TTC549 (cell line): ENCODE results near the gene DLX4.

Experiments
- FAIRE-seq: peaks from 2 replicates; lab custom pipeline; 2012; peaks lifted over from hg19 to GRCh38; lab: Jason Lieb, UNC

Gene DLX4

DNA sequence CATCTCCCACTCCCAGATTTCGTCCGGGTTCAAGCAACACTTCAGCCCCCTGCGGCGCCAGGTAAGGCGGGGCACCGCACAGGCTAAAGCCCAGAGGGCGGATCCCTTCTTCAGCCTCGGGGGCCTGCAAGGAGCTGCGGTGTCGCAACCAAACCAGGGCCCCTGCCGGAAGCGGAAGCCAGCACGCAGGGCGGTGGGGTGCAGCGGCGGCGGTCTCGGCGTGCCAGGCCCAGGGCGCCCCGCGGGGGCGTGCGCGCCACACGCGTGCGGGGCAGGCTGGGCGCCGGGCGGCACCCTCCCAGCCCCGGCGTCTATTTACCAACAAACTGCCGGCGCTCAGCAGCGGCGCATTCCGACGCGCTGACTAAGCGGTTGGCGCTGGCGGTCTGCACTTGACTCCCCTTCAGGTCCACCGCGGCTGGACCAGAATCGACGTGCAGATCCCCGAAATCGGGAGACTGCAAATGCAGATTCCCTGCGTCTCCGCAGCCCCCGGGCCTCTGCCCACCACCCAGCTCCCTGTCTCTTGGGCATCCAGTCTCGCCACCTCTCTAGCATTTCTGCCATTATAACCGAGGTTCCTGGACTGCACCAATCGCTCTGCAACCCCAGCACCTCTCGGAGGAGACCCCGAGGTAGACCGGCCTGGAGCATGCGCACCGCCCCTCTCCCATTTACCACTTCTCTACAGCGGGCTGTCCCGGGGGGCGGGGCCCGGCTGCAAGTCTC is 421 bp upstream of the DLX4 start:
- no peak for FAIRE-seq

DNA sequence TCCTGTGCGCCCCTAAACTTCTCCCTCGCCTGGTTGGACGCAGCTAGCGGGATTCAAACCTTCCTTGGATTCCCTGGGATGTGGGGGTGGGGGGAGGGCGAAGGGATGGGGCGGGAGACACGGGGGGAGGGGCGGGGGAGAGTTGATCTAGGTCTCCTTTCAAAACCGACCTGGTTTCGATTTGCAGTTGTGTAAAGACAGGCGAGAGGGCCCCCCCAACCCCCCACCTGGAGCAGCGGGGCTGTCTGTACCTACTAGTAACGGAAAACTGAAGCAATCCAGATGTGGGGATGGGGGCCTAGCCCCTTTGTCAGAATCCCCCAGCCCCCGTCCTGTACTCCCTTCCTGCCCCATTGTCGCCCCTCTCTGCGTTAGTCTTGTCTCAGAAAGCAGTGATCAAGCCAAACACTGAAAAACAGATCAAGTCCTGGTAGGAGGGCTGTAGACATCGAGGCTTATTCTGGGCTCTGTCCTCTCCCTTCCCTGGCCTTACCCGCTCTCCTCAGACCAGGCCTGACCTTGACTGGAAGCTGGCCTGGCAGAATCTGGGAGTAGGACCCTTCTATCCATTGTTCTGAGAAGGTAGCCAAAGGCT is 902 bp downstream of the DLX4 start:
- FAIRE-seq: no peak

DNA sequence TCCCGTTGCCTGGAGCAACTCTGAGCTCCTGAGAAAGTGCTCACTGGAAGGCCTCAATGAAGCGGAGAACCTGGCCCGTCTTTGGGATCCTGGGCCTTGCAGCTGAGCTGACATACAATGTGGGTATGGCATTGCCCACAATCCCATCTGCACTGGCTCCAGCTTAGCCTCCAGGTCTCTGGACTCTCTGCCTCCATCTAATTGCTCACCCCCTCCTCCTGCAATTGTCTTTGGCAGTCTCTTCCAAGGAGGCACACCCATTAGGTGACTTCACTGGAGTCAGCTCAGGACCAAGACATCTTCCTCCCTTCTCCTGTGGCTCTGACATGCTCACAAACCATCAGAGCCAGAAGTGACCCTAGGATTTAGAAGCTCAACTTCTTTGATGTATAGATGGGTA is 1.5 kb downstream of the DLX4 start:
- no peak for FAIRE-seq

DNA sequence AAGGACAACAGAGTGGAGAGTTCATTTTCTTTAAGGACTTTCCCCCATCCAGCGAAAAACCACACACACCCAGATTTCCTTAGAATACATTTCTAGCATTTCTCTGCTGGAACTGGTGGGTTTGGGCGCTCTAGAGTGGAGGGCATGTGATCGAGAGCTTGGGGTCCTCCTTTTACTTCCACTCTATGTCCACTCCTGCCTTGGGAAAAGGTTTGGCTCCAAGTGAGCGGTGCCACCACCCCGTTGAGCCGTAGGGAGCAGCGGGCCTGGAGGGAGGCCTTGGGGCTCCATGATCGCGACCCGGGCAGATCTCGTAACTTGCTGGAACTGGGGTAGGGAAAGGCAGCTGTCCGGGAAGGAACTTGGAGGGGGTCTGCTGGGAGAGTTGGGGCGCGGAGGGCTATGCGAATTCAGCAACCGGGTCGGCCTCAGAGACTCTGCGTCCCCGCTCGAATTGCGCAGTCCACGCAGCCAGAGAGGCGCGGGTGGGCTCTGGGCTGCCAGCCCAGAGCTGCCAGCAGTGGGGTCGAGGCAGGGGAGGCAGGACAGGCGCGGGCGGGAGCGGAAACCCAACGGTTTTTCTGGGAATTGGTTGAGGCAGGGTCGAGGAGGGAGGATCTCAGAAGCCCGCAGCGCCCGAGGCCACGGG is 2.3 kb downstream of the DLX4 start:
- FAIRE-seq: no peak

DNA sequence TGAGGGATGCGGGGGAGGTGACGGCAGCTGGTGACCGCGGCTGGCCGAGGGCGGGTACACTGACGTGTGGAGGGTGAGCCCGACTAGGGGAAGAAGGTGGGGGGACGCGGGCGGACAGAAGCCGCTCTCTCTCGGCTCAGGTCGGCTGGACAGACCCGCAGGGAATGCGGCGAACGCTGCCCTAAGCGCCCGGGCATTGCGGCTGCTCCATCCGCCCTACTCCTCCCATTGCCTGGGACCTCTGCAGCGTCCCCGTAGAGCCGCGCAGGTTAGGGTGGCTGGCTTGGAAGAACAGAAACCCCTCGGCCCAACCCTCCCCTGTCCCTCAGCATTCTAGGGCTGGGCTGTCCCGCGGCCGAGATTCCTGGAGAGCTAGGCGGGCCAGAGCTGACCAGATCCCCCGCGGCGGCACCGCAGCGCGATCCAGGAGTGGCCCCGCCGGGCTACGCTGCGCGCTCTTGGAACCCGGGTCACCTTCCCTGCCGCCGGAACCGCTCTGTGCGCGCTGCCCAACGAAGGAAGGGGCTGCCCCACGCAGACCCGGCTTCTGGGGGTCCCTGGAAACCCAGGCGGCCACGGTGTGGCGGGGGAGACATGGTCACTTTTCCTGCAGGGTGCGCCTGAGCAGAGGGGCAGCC is 3.0 kb downstream of the DLX4 start:
- no peak for FAIRE-seq

DNA sequence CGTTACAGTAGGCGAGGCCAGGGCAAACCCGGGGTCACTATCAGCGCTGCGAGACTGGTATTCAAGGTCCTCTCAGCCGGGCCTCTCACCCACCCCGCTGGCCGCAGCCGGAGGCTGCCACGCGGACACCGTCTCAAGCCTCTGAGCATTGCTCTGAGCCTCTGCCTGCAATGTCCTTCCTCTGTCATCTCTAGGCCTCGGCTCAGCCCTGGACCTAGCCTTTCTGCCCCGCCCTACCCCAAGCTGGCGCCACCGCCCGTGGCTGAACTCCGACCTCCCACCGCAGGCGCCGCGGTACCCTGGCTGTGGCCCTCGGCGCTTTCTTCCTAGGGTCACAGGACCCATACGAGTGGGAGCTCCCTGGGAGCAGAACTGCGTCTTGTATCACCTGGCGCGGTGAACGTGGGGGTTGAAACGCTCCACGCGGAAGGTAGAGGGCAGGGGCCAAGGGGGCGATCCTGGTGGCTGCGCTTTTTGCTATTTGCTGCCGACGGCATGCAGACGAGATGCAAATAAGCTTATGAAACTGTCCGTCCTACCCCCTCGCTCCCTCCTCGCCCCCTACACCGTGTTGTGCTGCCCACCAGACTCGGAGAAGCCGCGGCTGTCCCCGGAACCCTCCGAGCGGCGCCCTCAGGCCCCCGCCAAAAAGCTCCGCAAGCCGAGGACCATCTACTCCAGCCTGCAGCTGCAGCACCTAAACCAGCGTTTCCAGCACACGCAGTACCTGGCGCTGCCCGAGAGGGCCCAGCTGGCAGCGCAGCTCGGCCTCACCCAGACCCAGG is 3.7 kb downstream of the DLX4 start:
- no peak for FAIRE-seq

DNA sequence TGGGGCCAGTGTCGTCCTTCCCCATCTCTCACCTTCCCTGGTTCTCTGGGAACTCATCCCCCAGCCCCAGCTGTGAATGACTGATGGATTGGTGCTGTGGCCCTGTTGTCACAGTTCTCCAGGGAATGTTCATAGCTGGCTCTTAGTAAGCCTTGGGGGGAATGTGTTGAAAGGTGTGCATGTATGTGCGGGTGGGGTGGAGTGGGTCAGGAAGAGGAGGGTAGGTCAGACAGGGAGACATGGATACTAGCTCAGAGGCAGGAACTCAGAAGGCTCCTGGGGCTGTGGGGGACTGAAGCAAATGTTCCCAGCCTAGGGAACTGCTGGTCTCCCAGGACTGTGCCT is 4.3 kb downstream of the DLX4 start:
- no peak for FAIRE-seq

DNA sequence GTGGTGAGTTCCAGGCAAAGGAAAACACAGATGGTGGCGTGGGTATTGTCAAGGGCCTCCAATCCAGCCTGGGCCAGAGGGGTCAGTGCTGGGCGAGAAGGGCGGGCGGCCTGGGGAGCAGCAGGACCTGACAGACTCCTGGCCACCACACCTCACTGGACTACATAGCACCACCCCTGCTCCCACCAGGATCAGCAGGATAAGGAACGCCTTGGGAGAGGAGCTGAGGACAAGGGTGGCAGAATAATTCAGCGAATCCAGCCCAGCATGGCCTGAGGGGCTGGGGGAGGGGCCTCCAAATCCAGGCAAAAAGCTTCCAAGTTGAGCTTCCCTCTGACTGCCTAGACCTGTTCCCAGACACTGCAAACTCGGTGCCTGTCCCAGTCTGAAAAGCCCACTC is 6.5 kb downstream of the DLX4 start:
- no peak for FAIRE-seq

DNA sequence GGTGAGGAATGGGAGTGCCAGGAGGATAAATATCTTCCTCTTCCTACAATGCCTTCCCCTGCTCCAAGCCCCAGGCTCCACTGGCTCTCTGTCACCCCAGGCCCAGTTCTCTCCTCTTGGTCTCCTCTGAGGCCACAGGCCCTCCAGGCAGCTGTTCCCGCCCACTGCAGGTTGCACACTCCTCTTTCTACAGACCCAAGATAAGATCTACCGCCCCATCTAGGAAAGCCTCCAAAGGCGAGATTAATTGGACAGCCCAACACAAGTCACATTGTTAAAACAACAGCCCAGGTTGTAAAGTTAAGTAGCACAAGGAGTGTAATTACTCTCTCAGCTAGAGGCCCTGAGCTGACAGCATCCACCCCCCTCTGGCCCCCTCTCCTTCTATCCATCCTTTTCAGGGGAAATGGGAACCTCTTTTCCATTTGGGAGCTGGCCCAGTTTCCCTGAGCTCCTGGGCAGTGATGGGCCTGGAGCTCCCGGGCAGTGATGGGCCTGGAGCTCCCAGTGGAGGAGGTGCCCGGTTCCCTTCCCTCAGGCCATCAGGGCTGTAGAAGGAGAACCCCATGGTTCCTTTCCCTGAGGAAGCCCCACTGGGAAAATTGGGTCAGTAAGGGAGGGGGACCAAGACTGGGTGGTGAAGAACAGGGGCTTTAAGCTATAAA is 7.3 kb downstream of the DLX4 start:
- no peak for FAIRE-seq

DNA sequence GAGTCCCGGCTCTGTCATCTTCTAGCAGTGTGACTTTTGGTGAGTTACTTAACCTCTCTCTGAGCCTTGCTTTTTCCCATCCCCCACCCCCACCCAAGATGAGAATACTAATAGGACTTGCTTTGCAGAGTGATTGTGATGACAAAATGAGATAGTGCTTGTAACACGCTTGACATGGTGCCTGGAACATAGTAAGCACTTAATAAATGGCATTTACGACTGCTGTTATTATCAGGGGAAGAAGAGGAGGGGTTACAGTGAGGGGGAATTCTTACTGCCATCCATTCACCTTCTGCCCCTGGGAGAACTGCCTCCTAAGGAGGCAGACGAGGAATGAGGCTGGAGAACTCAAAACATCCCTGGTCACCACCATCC is 7.8 kb downstream of the DLX4 start:
- FAIRE-seq: no peak

DNA sequence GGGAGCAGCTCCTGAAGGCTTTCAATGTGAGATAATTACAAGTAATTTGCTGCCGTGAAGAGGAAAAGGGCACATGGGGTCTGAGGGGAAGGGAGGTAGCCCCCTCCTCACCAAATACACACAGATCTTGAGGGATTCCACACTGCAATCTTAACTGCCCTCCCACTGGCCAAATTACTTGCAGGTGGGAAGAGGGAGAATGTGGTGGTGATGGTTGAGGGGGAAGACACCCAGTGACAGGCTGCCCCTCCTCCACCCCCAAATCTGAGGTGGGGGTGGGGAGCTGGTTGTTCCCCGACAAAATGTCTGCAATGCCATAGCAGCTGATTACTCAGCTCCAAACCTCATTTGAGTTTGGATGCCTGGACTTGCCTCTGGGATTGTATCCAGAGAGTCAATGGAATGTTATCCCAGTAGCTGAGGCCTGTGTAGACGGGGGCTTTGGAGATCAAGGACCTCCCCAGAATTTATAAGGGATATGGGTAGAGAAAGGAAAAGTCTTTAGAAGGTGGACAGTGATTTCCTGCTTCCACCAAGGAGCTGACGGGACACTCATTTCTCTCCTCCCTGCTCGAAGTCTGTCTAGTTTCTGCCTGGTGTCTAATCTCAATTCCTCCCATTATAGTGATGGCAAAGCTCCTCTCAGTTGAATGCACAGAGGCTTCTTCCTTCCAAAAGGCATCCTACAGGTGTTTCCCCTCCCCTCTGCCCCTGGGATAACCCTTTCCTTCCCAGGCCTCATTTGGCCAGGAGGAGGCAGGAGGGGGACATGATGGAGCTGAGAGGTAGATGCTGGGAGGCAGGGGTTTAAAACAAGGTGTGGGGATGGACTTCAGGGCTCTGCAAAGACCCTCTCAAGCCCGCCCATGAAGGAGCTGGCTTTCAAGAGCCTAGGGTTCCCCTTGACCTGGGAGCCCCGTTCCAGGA is 8.7 kb downstream of the DLX4 start:
- FAIRE-seq: no peak

DNA sequence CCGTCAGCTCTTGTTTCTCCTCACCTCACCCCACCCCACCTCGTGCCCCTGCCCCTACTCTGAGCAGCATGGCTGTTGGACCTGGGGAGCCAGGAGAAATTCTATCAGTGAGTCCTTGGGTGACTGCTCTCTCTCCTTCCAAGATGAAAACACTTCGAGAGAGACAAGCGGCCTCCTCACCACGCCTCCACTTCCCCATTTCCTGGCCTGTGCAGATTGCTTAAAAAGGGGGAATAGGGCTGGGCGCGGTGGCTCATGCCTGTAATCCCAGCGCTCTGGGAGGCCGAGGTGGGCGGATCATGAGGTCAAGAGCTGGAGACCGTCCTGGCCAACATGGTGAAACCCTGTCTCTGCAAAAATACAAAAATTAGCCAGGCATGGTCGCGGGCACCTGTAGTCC is 9.5 kb downstream of the DLX4 start:
- FAIRE-seq: no peak

DNA sequence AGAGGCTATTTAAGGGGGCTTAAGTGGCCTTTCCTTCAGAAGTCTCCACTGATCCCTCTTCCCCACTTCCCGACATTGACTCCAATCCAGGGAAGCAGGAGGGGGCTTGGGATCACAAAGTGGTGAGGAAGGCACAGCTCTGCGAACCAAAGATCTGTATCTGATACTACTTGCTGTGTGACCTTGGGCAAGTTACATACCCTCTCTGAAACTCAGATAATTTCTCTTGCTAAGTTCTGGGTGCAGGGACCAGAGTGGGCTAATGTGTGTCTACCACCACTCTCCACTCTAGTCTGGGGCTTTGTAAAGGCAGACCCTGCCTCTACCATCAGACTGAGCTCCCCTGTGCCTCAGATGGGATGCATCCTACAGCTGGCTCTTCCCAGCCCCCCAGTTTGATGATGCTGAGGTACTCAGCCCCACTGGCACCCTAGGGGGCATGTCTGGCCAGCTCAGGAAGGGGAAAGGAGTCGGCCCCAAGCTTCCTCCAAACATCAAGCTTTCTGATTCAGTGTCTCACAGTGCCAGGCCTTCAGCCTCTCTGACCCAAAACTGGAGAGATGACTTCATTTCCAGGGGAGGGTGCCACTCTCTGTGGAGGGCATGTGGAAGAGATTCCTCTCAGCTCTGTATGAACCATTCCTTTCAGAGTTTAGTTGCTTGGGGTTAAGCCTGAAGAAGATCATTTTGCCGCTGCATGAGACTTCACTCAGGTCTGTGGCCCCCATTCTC is 10.9 kb downstream of the DLX4 start:
- no peak for FAIRE-seq

DNA sequence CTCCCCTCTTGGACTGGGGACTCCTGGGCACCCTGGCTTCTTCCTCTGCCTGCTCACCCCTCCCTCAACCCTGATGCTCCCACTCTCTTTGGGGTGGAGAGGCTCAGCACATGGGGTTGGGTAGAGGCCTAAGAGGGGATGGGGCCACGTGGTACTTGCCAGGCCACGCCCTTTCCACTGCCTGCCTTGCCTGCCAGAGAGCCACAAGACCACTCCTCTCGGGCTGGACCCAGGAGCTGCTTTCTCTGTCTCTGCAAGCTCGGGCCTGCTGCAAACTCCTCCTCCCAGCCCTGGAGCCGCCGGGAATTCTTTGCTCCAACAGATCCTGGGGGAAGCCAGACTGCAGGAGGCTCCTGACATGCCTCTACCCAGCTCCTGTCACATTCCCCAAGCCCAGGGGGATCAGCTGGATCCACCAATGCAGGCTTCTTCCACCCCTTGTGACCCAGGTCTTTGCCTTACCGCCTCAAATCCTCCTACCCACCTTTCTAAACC is 11.8 kb downstream of the DLX4 start:
- FAIRE-seq: no peak

DNA sequence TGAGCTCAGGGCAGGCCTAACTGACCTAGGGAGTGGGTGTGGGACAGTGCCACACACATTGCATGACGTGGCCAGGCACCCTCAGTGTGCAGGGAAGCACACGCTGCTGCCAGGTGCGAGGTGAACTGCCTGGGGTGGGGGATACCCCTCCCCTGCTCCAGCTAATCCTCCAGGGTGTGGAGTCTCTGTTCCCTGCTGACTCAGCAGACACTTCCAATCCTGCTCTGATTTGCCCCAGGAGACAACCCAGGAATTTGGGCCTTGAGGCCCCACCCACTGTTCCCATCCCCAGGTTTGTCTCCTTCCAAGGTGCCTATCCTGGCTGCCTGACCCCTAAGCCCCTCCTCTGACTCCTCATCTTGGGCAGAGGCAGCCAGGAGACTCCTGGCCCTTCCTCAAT is 15.3 kb downstream of the DLX4 start:
- no peak for FAIRE-seq

DNA sequence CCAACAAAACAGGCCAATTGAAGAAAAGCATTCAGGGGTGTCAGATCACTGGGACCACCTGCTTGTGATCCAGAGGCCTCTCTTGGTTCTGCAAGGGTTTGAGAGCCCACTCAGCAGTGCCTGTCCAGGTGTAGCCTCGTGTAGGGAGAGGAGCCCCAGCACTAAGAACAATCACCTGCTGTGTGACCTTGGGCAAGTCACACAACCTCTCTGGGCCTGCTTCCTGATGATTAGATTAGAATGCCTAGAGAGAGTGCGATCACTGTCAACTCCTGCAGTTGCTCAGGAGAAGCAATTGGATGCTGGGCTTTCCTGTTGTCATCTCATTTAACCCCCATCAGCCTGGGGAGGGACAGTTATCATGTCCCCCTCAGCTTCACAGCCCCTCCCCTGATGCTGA is 15.8 kb downstream of the DLX4 start:
- FAIRE-seq: no peak

DNA sequence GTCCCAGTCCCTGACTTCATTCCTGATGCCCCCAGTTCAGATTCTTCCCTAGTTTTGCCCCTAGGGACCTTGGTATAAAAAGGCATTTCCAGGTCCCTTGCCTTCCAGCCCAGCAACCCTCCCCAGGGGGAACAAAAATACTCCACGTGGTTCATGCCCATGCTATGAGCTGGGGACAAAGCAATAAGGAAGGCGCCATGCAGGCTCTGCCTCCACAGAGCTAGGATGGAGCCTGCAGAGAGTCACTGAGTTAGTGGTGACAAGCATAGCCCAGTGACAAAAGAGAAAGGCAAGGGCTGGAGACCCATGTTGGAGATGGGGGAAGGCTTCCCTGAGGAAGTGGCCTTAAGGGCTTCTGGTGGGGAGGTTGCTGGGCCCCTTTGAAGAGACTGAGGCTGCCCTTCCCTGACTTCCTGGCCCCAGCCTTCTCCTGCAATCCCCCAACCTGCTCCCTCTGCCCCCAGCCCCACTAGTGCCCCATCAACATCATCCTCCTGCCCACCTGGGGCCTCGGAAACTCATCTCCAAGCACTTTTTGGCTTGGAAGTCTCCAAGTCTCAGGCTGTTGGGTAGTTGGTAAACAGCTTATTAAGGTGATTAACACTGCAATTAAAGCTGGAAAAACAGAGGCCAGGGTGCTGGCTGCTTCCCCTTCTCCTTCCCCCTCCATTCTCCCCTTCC is 16.5 kb downstream of the DLX4 start:
- no peak for FAIRE-seq

DNA sequence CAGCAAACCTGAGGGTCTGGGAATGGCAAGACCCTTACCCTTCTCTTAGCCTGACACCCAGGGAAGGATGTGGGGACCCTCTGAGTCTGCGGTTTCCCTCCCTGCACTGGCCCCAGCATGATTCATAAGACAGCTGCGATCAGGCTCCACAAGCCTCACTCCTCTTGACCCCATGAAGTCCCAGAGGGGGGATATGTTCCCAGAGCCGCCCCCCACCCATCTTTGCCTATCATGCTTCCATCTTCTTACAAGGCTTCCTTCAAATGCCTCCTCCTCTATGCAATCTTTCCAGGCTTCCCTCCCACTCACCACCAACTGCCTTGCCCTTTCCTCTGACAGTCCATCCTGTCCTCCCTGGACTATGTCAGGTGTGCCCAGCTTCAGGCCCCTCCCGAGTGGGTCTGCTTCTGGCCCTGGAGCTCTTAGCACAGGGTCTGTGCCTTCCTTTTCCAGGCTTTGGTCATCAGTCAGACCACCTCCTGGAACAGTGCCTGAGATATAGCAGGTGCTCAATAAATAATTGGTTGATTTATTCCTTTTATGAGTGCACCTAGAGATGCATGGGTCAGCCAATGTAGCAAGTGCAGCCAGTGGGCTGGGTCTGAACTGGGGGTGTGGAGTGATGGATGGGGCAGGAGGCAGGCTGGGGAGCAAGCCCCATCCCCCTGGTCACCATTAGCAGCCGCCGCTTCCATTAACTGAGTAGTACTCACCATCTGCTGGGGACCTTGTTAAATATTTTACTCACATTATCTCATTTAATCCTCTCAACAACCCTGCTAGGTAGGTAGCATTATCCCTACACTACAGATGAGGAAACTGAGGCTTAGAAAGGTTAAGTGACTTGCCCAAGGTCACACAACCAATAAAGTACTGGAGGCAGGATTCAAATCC is 17.7 kb downstream of the DLX4 start:
- FAIRE-seq: no peak

DNA sequence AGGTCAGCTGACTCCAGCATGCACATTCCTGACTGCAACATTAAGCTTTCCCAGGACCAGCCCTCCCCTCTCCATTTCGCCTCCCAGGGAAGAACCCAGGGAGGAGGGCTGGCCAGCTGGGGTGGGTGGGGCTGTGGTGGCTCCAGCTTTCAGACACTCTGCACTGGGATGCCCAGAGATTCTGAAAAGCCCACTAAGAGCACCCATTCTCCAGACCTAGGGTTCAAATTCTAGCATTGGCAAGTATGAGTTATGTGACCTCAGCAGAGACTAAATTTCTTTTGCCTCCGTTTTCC is 18.2 kb downstream of the DLX4 start:
- no peak for FAIRE-seq
